GM19239 (cell line): ENCODE results near the gene RENBP.

Experiments
- DNase-seq: peaks from one replicate; pipeline ENCODE4 v3.0.0; 2011; ENCODE audit warnings: low spot score; ENCODE audit not compliant: insufficient read length
- FAIRE-seq: peaks from 2 replicates; lab custom pipeline; 2011; peaks lifted over from hg19 to GRCh38; lab: Jason Lieb, UNC

The RENBP gene

GRCh38 chrX:153924149-153924861 lies 20.1 kb downstream of the RENBP start:
- DNase-seq (no peak), FAIRE-seq (peak; percentile 99)

GRCh38 chrX:153922932-153923857 lies 21.2 kb downstream of the RENBP start:
- no peak for DNase-seq
- peak; percentile 93 for FAIRE-seq

DNA sequence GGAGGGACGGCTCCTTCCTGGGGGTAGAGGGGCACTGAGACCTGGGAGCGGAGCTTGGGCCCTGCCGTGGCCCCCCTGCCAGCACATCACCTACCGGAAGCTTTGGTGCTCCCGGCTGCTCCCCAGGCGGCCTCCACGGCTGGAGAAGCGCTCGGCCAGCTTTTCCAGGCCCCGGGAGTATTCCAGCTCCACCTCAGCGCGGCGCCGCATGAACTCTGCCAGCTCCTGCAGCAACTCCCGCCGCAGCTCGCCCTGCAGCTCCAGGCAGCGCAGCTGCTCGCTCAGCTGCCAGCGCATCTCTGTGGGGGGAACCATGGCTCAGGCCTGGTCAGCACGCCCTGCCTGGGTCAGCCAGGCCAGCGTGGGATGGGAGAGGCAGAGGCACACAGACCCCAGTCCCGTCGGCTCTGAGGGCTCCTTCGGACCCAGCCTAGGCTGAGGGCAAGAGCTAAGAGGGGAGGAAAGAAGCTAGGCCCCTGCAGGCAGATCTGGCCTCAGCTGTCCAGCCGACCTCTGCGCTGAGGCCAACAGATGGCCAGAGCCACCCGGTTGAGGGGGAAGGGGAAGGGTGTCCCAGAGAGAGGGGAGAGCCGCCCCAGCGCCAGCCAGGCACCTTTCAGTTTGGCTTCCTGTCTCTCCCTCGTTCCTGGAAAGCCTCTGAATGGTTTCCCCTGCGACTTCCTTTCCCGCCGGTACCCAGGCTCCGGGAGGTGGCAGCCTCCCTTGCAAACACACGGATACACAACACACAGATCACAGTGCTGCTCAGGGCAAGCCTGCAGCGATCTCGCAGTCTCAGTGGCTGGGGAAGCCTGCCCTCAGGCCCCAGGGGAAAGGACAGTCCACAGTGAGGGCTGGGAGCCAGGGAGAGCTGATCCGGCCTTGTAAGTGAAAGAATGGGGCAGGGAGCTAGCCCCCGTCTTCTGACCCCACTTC lies 22.7 kb downstream of the RENBP start:
- DNase-seq (no peak), FAIRE-seq (no peak)

- FAIRE-seq = no peak
- no peak for DNase-seq
Measured at GRCh38 chrX:153921070-153921469, 23.4 kb downstream of the RENBP start.

DNA sequence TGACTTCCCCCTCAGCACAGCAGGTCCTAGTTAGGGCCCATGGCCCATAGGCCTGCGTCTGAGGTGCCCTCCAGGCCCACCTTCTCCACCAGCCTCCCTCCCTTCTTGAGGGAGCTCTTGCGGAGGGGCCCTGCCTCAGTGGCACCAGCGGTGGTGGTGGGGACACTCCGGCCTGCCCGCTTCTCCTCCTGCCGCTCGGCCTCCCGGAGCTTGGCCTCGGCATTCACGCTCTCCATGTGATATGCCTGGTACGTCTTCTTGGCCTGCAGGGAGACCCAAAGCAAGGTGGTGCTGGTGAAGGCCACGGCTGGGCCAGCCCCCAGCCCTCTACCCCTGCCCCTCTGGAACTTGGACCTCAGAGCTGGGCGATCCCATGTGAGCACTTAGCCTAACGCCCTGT lies 23.9 kb downstream of the RENBP start:
- no peak for FAIRE-seq
- DNase-seq = no peak

DNA sequence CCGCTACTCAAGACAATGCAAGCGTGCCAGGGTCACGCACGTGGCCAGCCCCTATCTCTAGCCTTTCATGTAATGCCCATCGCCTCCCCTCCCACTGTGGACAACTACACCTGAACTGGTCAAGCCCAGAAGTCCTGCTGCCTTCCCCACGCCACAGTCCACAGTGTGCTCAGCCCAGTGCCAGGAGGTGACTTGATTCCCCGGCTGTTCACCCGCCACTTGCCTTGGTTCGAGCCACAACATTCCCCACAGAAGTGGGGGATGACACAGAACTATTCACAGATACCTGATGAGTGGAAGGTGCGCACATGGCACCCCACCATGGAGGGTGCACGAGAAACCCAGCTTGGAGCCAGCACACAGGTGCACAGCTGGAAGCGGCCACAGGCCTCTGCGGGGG lies 25.2 kb downstream of the RENBP start:
- DNase-seq (no peak), FAIRE-seq (no peak)

DNA sequence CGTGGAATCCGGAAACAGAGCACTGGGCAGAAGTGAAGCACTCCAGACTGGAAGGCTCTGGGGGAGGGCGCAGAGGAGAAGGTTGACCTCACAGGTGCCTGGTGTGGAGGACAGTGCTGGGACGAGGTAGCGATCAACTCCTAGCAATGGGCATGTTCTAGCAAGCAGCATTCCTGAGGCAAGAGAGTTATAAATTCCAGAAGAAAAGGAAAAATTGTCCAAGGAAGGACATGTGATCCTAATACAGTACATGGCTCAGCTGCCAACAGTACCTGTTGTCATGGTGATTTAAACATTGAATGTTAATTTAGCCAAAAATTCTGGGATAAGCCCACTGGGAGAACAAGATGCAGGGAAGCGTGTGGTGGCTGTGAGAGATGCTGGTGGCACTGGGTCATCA lies 26.6 kb downstream of the RENBP start:
- DNase-seq (no peak), FAIRE-seq (no peak)

DNA sequence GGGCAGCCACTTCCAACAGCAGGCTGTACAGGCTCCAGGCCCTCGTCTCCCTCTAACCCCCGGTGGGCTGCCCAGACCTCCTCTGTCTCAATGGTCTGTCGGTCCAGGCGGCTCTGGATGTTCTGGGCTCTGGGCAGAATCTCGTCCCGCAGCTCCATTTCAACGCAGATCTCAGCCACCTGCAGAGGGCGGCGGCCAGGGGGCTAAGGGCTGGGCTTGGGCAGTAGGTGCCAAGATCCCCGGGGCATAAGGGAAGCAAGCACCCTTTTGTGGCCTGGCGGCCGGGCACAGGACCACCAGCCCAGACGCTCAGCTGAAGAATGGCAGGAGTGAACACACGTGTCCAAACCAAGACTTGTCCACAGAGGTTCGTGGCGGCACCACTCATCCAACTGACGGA lies 30.7 kb downstream of the RENBP start:
- no peak for DNase-seq
- FAIRE-seq = no peak

DNA sequence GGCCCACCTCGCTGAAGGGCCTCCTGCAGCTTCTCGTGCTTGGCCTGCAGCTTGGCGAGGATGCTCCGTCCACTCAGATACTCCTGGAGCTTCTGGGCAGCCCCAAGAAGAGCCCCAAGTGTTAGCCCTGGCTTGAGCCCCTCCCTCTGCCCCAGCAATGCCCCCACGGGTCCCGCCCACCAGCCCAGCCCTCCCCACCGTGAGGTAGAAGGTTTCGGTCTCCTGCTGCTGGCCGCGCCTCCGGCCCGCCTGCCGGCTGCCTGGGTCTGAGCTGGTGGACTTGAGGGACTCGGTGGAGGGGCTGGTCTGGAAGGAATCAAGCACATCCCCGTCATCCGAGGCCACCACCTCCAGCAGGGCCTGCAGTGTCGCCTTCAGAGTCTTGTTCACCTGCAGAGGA lies 31.2 kb downstream of the RENBP start:
- DNase-seq = no peak
- FAIRE-seq = no peak

DNA sequence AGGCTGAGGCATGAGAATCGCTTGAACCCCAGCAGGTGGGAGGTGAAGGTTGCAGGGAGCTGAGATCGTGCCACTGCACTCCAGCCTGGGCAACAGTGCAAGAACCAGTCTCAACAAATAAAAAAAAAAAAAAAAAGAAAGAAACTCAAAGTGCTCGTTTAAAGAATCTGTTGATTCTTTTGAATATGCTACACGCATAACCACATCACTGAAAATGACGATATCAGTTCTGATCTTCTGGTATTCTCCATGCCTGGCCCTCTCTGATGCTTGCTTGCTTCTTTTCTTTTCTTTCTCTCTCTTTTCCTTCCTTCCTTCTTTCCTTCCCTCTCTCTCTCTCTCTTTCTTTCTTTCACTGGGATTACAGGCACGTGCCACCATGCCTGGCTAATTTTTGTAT lies 32.6 kb downstream of the RENBP start:
- DNase-seq (no peak), FAIRE-seq (no peak)

GRCh38 chrX:153910446-153910845 lies 34.0 kb downstream of the RENBP start:
- no peak for FAIRE-seq
- no peak for DNase-seq

DNA sequence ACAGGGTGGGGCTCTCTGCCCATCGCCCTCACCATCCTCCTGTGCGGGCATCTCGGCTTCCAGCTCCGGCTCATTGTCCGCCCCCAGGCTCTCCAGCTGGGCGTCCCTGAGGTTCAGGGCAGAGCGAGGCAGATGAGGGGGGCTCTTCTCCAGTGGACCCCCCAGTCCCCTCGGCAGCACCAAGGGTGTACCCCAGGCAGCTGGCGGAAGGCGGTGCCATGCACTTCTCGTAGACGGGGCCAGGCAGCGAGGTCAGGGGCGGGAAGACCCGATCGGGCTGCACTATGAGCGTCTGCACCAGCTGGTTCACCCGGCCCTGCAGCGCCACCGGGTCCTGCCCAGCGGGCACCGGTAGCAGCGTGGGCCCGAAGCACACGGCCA lies 34.5 kb downstream of the RENBP start:
- FAIRE-seq (no peak), DNase-seq (no peak)

DNA sequence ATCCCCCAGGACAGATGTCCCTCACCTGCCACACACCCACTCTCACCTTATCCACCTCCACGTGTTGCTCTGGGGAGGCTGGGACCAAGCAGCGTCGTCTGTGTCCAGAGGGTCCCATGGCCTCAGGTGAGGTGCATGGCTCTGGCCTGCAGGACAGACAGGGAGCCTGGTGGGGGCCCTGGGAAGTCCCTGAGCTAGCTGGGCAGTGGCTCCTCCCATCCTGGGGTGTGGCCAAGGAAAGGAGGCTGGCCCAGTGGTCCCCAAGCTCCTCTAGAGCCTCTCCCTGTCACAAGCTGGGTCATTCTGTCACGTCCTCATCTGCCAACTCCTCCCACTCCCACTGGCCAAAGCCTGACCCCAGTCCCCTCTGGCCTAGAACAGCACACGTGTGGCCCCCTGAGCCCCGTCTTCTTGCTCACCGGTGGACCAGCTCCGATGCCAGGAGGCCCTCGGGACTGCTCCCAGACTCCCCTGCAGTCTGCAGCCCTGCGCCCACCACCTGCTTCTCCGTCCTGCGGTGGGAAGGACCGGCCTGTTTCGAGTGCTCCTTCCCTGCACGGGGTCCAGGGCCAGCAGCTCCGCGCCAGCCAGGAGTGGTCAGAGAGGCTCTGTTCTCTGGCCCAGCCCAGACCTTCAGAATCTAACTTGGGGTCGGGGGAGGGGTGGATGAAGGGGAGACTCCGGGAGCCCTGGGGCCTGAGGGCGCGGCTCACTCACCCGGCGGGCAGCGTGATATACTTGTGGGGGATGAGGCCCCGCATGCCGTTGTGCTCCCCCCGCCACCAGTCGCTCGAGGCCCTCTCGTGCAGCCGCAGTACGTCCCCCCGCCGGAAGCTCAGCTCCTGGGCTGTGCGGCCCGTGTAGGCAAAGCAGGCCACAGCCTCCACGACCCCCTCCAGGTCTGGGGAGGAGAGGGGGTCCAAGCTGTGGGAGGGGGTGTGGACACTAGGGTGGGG lies 35.1 kb downstream of the RENBP start:
- FAIRE-seq (no peak), DNase-seq (no peak)

- FAIRE-seq (no peak), DNase-seq (no peak)
Measured at GRCh38 chrX:153908219-153908860, 36.1 kb downstream of the RENBP start.

DNA sequence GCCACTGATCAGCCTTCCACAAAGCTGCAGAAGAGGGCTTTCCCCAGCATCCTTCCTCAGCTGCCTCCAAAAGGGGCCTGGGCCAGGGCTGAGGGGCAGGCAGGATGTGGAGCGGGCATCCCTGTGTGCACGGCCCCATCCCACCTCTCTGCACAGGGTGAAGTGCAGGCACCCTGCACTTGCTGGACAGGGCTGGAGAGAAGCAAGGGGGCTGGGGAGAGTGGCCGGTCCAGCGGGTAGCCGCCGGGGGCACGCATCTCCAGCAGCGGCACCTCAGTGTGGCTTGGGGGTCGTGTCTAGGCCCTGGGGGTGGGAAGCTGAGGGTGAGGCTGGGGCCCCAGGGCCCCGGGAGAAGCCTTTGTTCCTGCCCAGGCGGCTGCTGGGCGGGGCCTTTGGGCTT lies 37.0 kb downstream of the RENBP start:
- no peak for FAIRE-seq

GRCh38 chrX:153906126-153906917 lies 38.1 kb downstream of the RENBP start:
- DNase-seq (no peak), FAIRE-seq (no peak)

More for the DNA sequence above, 37.0 kb downstream of the RENBP start:
- DNase-seq = no peak

GRCh38 chrX:153905481-153906095 lies 38.9 kb downstream of the RENBP start:
- no peak for DNase-seq
- FAIRE-seq = no peak
